ENCODE data around the gene EHD3. TPM values are rescaled to one million over a fixed set of nuclear protein-coding genes. Genes with fewer than 3 reads are reported as not detected.
A peak's percentile ranks its signal among the peaks of the same experiment; 100 is the strongest.

Gene EHD3
- total RNA-seq, 1 experiment from 2014 or later: 8.7 TPM

- no peak overlapping the region for H3K4me3 ChIP-seq (ENCODE audit: insufficient read depth, low read depth, low read length)
- no peak for DNase-seq
These were observed 31.1 kb upstream of the EHD3 start for GRCh38 chr2:31202833-31203232.

GRCh38 chr2:31203916-31204315 is 30.0 kb upstream of the EHD3 start:
- no peak overlapping the region for H3K4me3 ChIP-seq (ENCODE audit: insufficient read depth, low read depth, low read length)
- H3K36me3 ChIP-seq (replicated peaks; ENCODE audit: control insufficient read depth, insufficient read depth, low read length): no peaks in the 10 kb centered on the region
- H3K27me3 ChIP-seq (ENCODE audit: control insufficient read depth, insufficient read depth, low read length): no peaks in the 10 kb centered on the region
- no peak for DNase-seq

More at GRCh38 chr2:31202833-31203232, 31.1 kb upstream of the EHD3 start:
- Histone ChIP-seq H3K36me3 (replicated peaks; ENCODE audit: control insufficient read depth, insufficient read depth, low read length) (no peaks in the 10 kb centered on the region), H3K27me3 (ENCODE audit: control insufficient read depth, insufficient read depth, low read length) (no peaks in the 10 kb centered on the region)

- H3K36me3 ChIP-seq (replicated peaks; ENCODE audit: control insufficient read depth, insufficient read depth, low read length): no peaks in the 10 kb centered on the region
- H3K27me3 ChIP-seq (ENCODE audit: control insufficient read depth, insufficient read depth, low read length): no peaks in the 10 kb centered on the region
- H3K4me3 ChIP-seq (ENCODE audit: insufficient read depth, low read depth, low read length): no peak overlapping the region
- DNase-seq: no peak
These were observed 29.2 kb upstream of the EHD3 start for GRCh38 chr2:31204783-31205182.

GRCh38 chr2:31205186-31205585 is 28.8 kb upstream of the EHD3 start:
- no peaks in the 10 kb centered on the region for H3K27me3 ChIP-seq (ENCODE audit: control insufficient read depth, insufficient read depth, low read length)
- no peaks in the 10 kb centered on the region for H3K36me3 ChIP-seq (replicated peaks; ENCODE audit: control insufficient read depth, insufficient read depth, low read length)
- no peak overlapping the region for H3K4me3 ChIP-seq (ENCODE audit: insufficient read depth, low read depth, low read length)
- no peak for DNase-seq

GRCh38 chr2:31205613-31206012 is 28.3 kb upstream of the EHD3 start:
- no peaks in the 10 kb centered on the region for H3K27me3 ChIP-seq (ENCODE audit: control insufficient read depth, insufficient read depth, low read length)
- DNase-seq: no peak
- no peak overlapping the region for H3K4me3 ChIP-seq (ENCODE audit: insufficient read depth, low read depth, low read length)
- no peaks in the 10 kb centered on the region for H3K36me3 ChIP-seq (replicated peaks; ENCODE audit: control insufficient read depth, insufficient read depth, low read length)

DNA sequence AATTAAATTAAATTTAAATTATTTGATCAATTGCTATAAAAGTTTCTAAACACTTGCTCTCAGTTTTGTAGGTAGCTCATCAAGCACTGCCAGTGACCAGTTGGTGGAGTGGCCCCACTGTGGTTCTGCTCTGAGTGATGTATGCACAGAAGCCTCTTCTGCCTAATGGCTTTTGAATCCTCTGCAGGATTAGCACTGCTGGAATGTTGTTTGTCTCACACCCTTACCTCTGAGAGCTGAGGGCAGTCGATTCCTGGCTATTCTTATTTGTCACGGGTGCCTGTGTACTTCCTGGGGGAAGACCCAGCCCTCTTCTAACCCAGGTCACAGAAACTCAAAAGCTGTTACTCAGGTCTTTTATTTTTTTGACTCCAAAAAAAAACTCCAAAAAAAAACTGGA is 26.2 kb upstream of the EHD3 start:
- Histone ChIP-seq H3K27me3 (ENCODE audit: control insufficient read depth, insufficient read depth, low read length) (no peaks in the 10 kb centered on the region), H3K36me3 (replicated peaks; ENCODE audit: control insufficient read depth, insufficient read depth, low read length) (no peaks in the 10 kb centered on the region), H3K4me3 (ENCODE audit: insufficient read depth, low read depth, low read length) (no peak overlapping the region)
- peak; percentile 60 for DNase-seq

DNA sequence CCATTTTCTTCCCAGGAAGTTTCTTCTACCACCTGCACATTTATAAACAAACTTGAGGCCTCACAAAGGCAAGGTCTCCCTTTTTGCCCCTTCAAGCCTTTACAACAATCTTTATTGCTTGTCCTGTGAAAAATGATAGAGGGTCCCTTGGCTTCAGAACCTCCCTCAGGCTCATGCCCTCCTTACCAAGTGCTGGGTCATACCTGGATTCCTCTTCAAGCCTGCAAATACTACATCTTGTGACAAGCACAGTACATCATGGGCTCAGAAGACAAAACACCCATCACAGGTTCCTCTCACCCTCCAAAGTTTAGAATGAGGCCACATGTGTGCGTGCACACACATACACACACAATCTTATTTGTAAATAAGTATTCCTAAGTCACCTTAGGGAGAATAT is 25.7 kb upstream of the EHD3 start:
- H3K27me3 ChIP-seq (ENCODE audit: control insufficient read depth, insufficient read depth, low read length): no peaks in the 10 kb centered on the region
- H3K4me3 ChIP-seq (ENCODE audit: insufficient read depth, low read depth, low read length): no peak overlapping the region
- H3K36me3 ChIP-seq (replicated peaks; ENCODE audit: control insufficient read depth, insufficient read depth, low read length): no peaks in the 10 kb centered on the region
- DNase-seq: no peak

DNA sequence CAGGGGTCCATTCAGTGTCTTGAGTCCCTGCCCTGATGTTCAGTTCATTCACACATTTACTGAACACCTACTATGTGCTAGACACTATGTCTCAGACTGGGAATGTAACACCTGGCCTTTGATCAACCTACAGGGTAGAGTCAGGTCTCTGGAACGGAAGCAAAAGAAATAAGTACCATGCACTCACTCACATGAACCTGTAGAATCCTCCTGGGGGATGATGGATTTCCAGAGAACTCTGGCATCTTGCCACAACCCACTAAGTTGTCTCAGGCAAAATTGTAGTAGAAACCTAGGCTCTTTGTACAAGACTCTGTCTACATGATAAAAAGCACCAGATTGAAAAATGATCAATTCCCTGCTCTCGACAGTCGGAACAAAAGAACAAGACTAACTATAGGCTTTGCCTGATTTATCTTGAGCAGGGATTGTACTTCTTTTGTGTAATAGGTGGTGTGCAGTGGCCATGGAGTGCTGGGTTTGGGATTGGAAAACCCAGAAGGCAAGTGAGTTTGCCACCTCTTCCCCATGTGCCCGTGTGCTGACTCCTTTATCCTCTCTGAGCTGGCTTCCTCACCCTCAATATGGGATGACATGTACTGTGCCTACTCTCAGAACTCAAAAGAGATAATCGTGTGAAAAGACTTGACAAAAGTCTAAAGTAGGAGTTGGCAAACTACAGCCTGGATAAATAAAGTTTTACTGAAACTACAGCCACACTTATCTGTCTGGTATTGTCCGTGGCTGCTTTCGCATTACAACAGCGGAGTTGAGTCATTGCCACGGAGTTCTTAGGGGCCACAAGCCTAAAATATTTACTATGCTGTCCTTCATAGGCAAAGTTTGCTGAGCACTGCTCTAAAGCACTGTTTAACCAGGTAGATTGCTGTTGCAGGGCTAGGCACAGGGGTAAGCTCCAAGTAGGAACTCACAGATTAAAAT is 21.0 kb upstream of the EHD3 start:
- no peak for DNase-seq
- no peaks in the 10 kb centered on the region for H3K27me3 ChIP-seq (ENCODE audit: control insufficient read depth, insufficient read depth, low read length)
- no peaks in the 10 kb centered on the region for H3K36me3 ChIP-seq (replicated peaks; ENCODE audit: control insufficient read depth, insufficient read depth, low read length)
- H3K4me3 ChIP-seq (ENCODE audit: insufficient read depth, low read depth, low read length): no peak overlapping the region

GRCh38 chr2:31213601-31214443 is 20.1 kb upstream of the EHD3 start:
- no peaks in the 10 kb centered on the region for H3K27me3 ChIP-seq (ENCODE audit: control insufficient read depth, insufficient read depth, low read length)
- no peaks in the 10 kb centered on the region for H3K36me3 ChIP-seq (replicated peaks; ENCODE audit: control insufficient read depth, insufficient read depth, low read length)
- no peak for DNase-seq
- H3K4me3 ChIP-seq (ENCODE audit: insufficient read depth, low read depth, low read length): no peak overlapping the region

DNA sequence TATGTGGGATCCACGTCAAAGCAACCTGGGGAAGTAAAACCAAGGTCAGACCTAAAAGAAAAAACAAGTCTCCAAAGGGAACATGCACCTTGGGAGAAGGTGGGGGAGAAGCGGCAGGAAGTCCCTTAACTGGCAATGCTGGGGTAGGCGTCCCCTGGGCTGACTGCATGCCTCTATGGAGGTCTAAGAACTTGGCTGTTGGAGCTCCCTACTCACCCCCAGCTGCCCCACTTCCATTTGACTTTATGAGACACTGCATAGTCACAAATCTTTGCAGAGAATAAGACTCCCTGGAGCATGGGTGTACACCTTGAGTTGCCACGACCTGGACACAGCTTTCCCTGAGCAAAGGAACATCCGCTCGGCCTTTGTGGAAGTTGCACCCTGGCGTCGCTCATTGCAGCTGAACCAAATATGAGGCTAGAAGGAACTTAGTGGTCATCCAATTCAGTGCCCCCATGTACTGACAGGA is 19.5 kb upstream of the EHD3 start:
- DNase-seq: no peak
- Histone ChIP-seq H3K4me3 (ENCODE audit: insufficient read depth, low read depth, low read length) (no peak overlapping the region), H3K36me3 (replicated peaks; ENCODE audit: control insufficient read depth, insufficient read depth, low read length) (no peaks in the 10 kb centered on the region), H3K27me3 (ENCODE audit: control insufficient read depth, insufficient read depth, low read length) (no peaks in the 10 kb centered on the region)

DNA sequence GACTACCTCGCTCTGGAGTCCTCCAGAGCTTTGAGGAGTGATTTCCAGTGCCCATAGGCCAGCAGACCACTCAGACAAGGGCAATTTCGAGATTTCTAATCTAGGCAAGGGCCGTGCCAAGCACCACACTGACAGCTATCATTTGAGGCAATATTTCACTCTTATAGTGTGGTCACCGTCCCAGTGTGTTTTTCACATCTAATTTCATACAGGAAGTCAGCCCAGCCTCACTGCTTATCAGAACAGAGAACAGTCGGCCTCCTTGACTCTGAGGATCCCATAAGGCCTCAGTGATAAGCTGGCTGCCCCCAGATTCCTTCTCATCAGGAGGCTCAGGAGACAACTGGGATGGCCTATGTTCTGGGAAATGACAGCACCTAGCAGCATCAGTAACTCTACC is 17.2 kb upstream of the EHD3 start:
- Histone ChIP-seq H3K4me3 (ENCODE audit: insufficient read depth, low read depth, low read length) (no peak overlapping the region), H3K36me3 (replicated peaks; ENCODE audit: control insufficient read depth, insufficient read depth, low read length) (no peaks in the 10 kb centered on the region), H3K27me3 (ENCODE audit: control insufficient read depth, insufficient read depth, low read length) (no peaks in the 10 kb centered on the region)
- DNase-seq: no peak

- no peak for DNase-seq
These were observed 16.3 kb upstream of the EHD3 start, which contains the start of gene CAPN14 for GRCh38 chr2:31217465-31218200. Gene CAPN14 (minus strand): TSS chr2:31217515. CDS start chr2:31205447, 12,068 bp downstream.

DNA sequence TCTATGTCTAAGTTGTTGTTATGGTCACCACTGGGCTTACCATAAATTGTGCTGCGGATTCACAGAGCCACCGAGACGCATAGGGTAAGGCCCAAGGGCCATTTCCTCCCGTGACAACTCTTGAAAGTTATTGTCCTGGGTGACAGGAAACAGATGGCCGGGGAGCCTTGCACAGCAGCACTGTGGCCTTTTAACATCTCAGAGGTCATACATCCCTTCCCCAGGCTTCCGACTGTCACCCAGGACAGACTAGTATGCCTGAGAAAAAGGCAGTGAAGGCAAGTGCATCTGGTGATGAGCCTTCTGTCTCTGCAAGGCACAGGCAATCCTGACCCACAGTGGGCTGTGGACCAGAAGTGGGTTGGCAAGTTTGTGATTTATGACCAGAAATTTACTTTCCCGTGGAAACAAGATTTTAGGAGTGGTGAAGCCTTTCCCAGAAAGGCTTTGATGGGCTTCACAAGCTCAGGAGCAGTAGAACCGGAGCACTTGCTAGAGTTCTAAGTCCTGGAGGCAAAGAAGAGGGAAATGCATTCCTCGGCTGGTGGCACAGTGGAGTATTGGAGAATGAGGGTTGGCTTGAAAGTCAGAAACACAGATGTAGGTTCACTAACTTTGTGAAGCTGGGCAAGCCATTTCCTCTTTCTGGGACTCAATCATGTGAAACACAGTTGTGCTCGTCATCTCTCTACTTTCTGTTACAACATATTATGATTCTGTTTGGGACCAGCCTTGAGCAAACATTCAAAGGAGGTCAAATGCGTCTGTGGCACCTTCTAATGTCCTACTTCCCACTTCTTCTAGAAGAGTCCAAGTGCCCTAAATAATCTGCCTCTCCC is 14.6 kb upstream of the EHD3 start:
- H3K4me3 ChIP-seq (ENCODE audit: insufficient read depth, low read depth, low read length): no peak overlapping the region
- no peak for DNase-seq
- H3K27me3 ChIP-seq (ENCODE audit: control insufficient read depth, insufficient read depth, low read length): no peaks in the 10 kb centered on the region
- no peaks in the 10 kb centered on the region for H3K36me3 ChIP-seq (replicated peaks; ENCODE audit: control insufficient read depth, insufficient read depth, low read length)

More at GRCh38 chr2:31217465-31218200, 16.3 kb upstream of the EHD3 start, which contains the start of gene CAPN14:
- Histone ChIP-seq H3K27me3 (ENCODE audit: control insufficient read depth, insufficient read depth, low read length) (no peaks in the 10 kb centered on the region), H3K4me3 (ENCODE audit: insufficient read depth, low read depth, low read length) (no peak within 1 kb of the TSS), H3K36me3 (replicated peaks; ENCODE audit: control insufficient read depth, insufficient read depth, low read length) (no peaks in the 10 kb centered on the region)
